Measurements from ENCODE around the gene C10orf90. TPM values are rescaled to one million over a fixed set of nuclear protein-coding genes. Genes with fewer than 3 reads are reported as not detected.

C10orf90 gene
- total RNA-seq (2014; rRNA removed), result 0.18 and 2.0 TPM in 2 replicates
- percentile 4 among the genes with signal in this experiment for Bru-seq, nascent RNA
- percentile 2 among the genes with signal in this experiment for BruChase-seq, experiment 1, labeled RNA remaining after a 6-hour chase
- percentile 3 among the genes with signal in this experiment for BruChase-seq, experiment 2, labeled RNA remaining after a 2-hour chase
- long read RNA-seq, result 0 reads

- no peaks in the 10 kb centered on the region for H3K79me2 ChIP-seq (ENCODE audit: low read length)
- H3K9ac ChIP-seq (ENCODE audit: low read length), result no peak within 1 kb of the TSS
- BruUV-seq (replicated peaks), result no TSS peak
- no peak within 1 kb of the TSS for H2AFZ ChIP-seq (ENCODE audit: low read length)
- H3K36me3 ChIP-seq (ENCODE audit: low read depth, low read length), result no peaks in the 10 kb centered on the region
- H3K9me3 ChIP-seq (ENCODE audit: low read length), result no peaks in the 10 kb centered on the region
- no peaks in the 10 kb centered on the region for H3K9me2 ChIP-seq (replicated peaks; ENCODE audit: low read length)
- H3F3A ChIP-seq (ENCODE audit: low read length, unreplicated experiment), result no peaks in the 10 kb centered on the region
- no peaks in the 10 kb centered on the region for H3K27me3 ChIP-seq (ENCODE audit: low read length)
- no peak within 1 kb of the TSS for H3K4me3 ChIP-seq (ENCODE audit: low read length)
- POLR2A ChIA-PET (ENCODE audit: unreplicated experiment), result no interaction called here
- ATAC-seq, result no peak
- intact Hi-C loops (cut with micrococcal nuclease), result no loop called here
- CTCF ChIA-PET, result no interaction called here
- no peak for DNase-seq
- no peaks in the 10 kb centered on the region for H4K20me1 ChIP-seq (ENCODE audit: low read length)
- H3K4me2 ChIP-seq (ENCODE audit: low read length), result no peak within 1 kb of the TSS
- TF ChIP-seq CTCF (conservative IDR thresholded peaks at IDR 0.05; ENCODE audit: low read depth, low read length) (no peak), EZH2 (IDR thresholded peaks at IDR 0.05; ENCODE audit: low read length, unreplicated experiment) (no peak), EZH2phosphoT487 (IDR thresholded peaks at IDR 0.05; ENCODE audit: borderline replicate concordance, low read length) (no peak)
- H3K4me1 ChIP-seq (ENCODE audit: insufficient read depth, low read length), result no peaks in the 10 kb centered on the region
- H3K27ac ChIP-seq (ENCODE audit: low read length), result no peak within 1 kb of the TSS
Measured at GRCh38 chr10:126670056-126670894, at the start of gene C10orf90. Gene C10orf90 (minus strand): TSS chr10:126670693. CDS start chr10:126670480, 213 bp downstream.

- TF ChIP-seq EZH2 (IDR thresholded peaks at IDR 0.05; ENCODE audit: low read length, unreplicated experiment) (no peak), EZH2phosphoT487 (IDR thresholded peaks at IDR 0.05; ENCODE audit: borderline replicate concordance, low read length) (no peak), CTCF (conservative IDR thresholded peaks at IDR 0.05; ENCODE audit: low read depth, low read length) (no peak)
- CTCF ChIA-PET, result no interaction called here
- H3K4me3 ChIP-seq (ENCODE audit: low read length), result no peak overlapping the region
- no peak overlapping the region for H3K27ac ChIP-seq (ENCODE audit: low read length)
- no peak for ATAC-seq
- H3K4me1 ChIP-seq (ENCODE audit: insufficient read depth, low read length), result no peaks in the 10 kb centered on the region
- POLR2A ChIA-PET (ENCODE audit: unreplicated experiment), result no interaction called here
- H3K4me2 ChIP-seq (ENCODE audit: low read length), result no peak overlapping the region
- no peak for DNase-seq
- intact Hi-C loops (cut with micrococcal nuclease), result no loop called here
- no peak overlapping the region for H3K9ac ChIP-seq (ENCODE audit: low read length)
- peaks cover 23% of the 10 kb centered on the region for H3K27me3 ChIP-seq (ENCODE audit: low read length)
- H3F3A ChIP-seq (ENCODE audit: low read length, unreplicated experiment), result no peaks in the 10 kb centered on the region
- no peaks in the 10 kb centered on the region for H3K79me2 ChIP-seq (ENCODE audit: low read length)
- BruUV-seq (replicated peaks), result no TSS peak
- H3K36me3 ChIP-seq (ENCODE audit: low read depth, low read length), result no peaks in the 10 kb centered on the region
- H2AFZ ChIP-seq (ENCODE audit: low read length), result no peak overlapping the region
- no peaks in the 10 kb centered on the region for H3K9me2 ChIP-seq (replicated peaks; ENCODE audit: low read length)
- no peaks in the 10 kb centered on the region for H4K20me1 ChIP-seq (ENCODE audit: low read length)
- no peaks in the 10 kb centered on the region for H3K9me3 ChIP-seq (ENCODE audit: low read length)
Measured at GRCh38 chr10:126716366-126716765, 45.9 kb upstream of the C10orf90 start.

GRCh38 chr10:126713594-126713993 lies 43.1 kb upstream of the C10orf90 start:
- no peaks in the 10 kb centered on the region for H3K9me3 ChIP-seq (ENCODE audit: low read length)
- TF ChIP-seq EZH2 (IDR thresholded peaks at IDR 0.05; ENCODE audit: low read length, unreplicated experiment) (no peak), EZH2phosphoT487 (IDR thresholded peaks at IDR 0.05; ENCODE audit: borderline replicate concordance, low read length) (no peak), CTCF (conservative IDR thresholded peaks at IDR 0.05; ENCODE audit: low read depth, low read length) (no peak)
- intact Hi-C loops (cut with micrococcal nuclease), result no loop called here
- ChIA-PET CTCF (no interaction called here), POLR2A (ENCODE audit: unreplicated experiment) (no interaction called here)
- no peak overlapping the region for H3K27ac ChIP-seq (ENCODE audit: low read length)
- ATAC-seq (no peak), DNase-seq (no peak)
- H3K9ac ChIP-seq (ENCODE audit: low read length), result no peak overlapping the region
- no peak overlapping the region for H3K4me2 ChIP-seq (ENCODE audit: low read length)
- H3K79me2 ChIP-seq (ENCODE audit: low read length), result no peaks in the 10 kb centered on the region
- H3K36me3 ChIP-seq (ENCODE audit: low read depth, low read length), result no peaks in the 10 kb centered on the region
- no peak overlapping the region for H3K4me3 ChIP-seq (ENCODE audit: low read length)
- no TSS peak for BruUV-seq (replicated peaks)
- no peaks in the 10 kb centered on the region for H3F3A ChIP-seq (ENCODE audit: low read length, unreplicated experiment)
- no peak overlapping the region for H2AFZ ChIP-seq (ENCODE audit: low read length)
- no peaks in the 10 kb centered on the region for H4K20me1 ChIP-seq (ENCODE audit: low read length)
- H3K4me1 ChIP-seq (ENCODE audit: insufficient read depth, low read length), result no peaks in the 10 kb centered on the region
- peaks cover 20% of the 10 kb centered on the region for H3K27me3 ChIP-seq (ENCODE audit: low read length)
- no peaks in the 10 kb centered on the region for H3K9me2 ChIP-seq (replicated peaks; ENCODE audit: low read length)
